Spleen (tissue), 7 donors: Measurements from ENCODE around the gene PKP4.

Experiments used
- POLR2AphosphoS5 ChIP-seq, 3 donors: sonication (generic); formaldehyde crosslinking; IDR thresholded peaks; one replicate each; pipeline ENCODE4 v1.5.1; 2017; ENCODE audit warnings: antibody characterized with exemption in 3 of 3
- TF ChIP-seq, protein P1 (sequence below), 11 experiments: fragments of 200-600 bp in 7 of 11; fragments of 450-650 bp in 4 of 11; sonication (generic) in 4 of 11; IDR thresholded peaks in 8 of 11; conservative IDR thresholded peaks in 3 of 11; 1 replicate in 7 of 11; 2 replicates in 4 of 11; pipeline versions ENCODE4 v1.4.0 to v1.8.0; 2016 to 2021; ENCODE audit warnings: antibody characterized with exemption in 11 of 11, inconsistent platforms in 4 of 11, mild to moderate bottlenecking in 1 of 11
- donor health status: DM: no; HTN: no; CAD: no; lungs with moderate emphysema.
- donor health status: DM: no; HTN: no; CAD: no.
- donor health status: DM: no; HTN: no; CAD: no.

DNA sequence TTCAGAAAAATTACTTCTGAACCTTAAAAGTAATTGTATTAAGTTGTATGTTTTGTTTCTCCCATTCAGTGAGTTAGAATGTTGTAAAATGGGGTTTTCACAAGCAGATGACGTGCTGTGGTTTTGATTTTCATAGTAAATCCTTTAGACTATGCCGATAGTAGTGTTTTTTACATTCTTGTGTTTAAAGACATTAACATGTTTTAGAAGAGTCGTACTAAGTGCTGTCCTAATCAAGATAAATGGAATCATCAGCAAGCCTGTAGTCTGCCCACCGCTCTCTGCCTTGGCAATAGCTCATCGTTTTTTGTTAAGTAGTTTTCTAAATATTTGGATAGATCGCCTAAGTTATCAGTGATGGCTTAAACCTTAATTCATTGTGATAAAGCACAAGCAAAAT, 21.5 kb downstream of the PKP4 start:
- no peak for TF ChIP-seq POLR2AphosphoS5 (IDR thresholded peaks at IDR 0.05)
- TF ChIP-seq, protein P1, sequence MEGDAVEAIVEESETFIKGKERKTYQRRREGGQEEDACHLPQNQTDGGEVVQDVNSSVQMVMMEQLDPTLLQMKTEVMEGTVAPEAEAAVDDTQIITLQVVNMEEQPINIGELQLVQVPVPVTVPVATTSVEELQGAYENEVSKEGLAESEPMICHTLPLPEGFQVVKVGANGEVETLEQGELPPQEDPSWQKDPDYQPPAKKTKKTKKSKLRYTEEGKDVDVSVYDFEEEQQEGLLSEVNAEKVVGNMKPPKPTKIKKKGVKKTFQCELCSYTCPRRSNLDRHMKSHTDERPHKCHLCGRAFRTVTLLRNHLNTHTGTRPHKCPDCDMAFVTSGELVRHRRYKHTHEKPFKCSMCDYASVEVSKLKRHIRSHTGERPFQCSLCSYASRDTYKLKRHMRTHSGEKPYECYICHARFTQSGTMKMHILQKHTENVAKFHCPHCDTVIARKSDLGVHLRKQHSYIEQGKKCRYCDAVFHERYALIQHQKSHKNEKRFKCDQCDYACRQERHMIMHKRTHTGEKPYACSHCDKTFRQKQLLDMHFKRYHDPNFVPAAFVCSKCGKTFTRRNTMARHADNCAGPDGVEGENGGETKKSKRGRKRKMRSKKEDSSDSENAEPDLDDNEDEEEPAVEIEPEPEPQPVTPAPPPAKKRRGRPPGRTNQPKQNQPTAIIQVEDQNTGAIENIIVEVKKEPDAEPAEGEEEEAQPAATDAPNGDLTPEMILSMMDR (IDR thresholded peaks at IDR 0.05 in 8 of 11, conservative IDR thresholded peaks at IDR 0.05 in 3 of 11) = no peak
